AG09309 (cell line): Measurements from ENCODE around the gene PTPRG.

Source experiments
- DNase-seq: peaks from one replicate; pipeline ENCODE4 v3.0.0-alpha.2; 2010; ENCODE audit warnings: low read depth
- H3K4me3 ChIP-seq: 2 replicates; pipeline ENCODE4 v1.5.1; 2011; ENCODE audit warnings: mild to moderate bottlenecking, low read depth, low read length, moderate library complexity; ENCODE audit not compliant: control insufficient read depth
- CTCF ChIP-seq: IDR thresholded peaks from 2 replicates; pipeline ENCODE4 v1.5.1; 2011; ENCODE audit warnings: mild to moderate bottlenecking, low read depth, low read length, inconsistent platforms; ENCODE audit not compliant: insufficient read depth, control insufficient read depth; ENCODE audit errors: missing control alignments

Gene PTPRG

GRCh38 chr3:61821823-61822251 lies 260.5 kb downstream of the PTPRG start:
- no peak overlapping the region for H3K4me3 ChIP-seq
- peak; percentile 92 for DNase-seq
- TF ChIP-seq CTCF = no peak

GRCh38 chr3:61822588-61822987 lies 261.2 kb downstream of the PTPRG start:
- no peak overlapping the region for H3K4me3 ChIP-seq
- TF ChIP-seq CTCF = no peak
- DNase-seq = no peak

GRCh38 chr3:61824553-61825135 lies 263.3 kb downstream of the PTPRG start:
- DNase-seq = no peak
- H3K4me3 ChIP-seq = no peak overlapping the region
- no peak for TF ChIP-seq CTCF

- no peak for TF ChIP-seq CTCF
- H3K4me3 ChIP-seq = no peak overlapping the region
- no peak for DNase-seq
These were observed 264.8 kb downstream of the PTPRG start for GRCh38 chr3:61826161-61826560.

GRCh38 chr3:61828184-61828874 lies 267.0 kb downstream of the PTPRG start:
- no peak for DNase-seq
- TF ChIP-seq CTCF = no peak
- H3K4me3 ChIP-seq = no peak overlapping the region

- no peak for DNase-seq
- TF ChIP-seq CTCF = no peak
- no peak overlapping the region for H3K4me3 ChIP-seq
These were observed 267.7 kb downstream of the PTPRG start for GRCh38 chr3:61828880-61829721.
